Spleen (tissue), 11 donors: ENCODE results near the gene GNL1. TPM values are rescaled to one million over a fixed set of nuclear protein-coding genes. Genes with fewer than 3 reads are reported as not detected.
"Not testable (repeated sequence)": the region's sequence is repeated elsewhere in the genome, so short reads cannot be mapped to it uniquely, and the experiment has no call there.

Experiments
- DNase-seq: peaks from one replicate; pipeline ENCODE4 v3.0.0-alpha.2; 2020
- H3K27ac ChIP-seq, 8 donors: fragments of 200-600 bp; sonication (generic) in 7 of 8; 1 replicate in 4 of 8; 2 replicates in 4 of 8; pipeline versions ENCODE4 v1.5.0 to v1.8.0; 2016 to 2021; ENCODE audit warnings: inconsistent platforms in 4 of 8, mild to moderate bottlenecking in 4 of 8, moderate library complexity in 1 of 8
- H3K27me3 ChIP-seq, 7 donors: fragments of 200-600 bp; sonication (generic) in 6 of 7; replicated peaks in 1 of 7; 1 replicate in 4 of 7; 2 replicates in 3 of 7; pipeline versions ENCODE4 v1.5.0 to v1.8.0; 2016 to 2021; ENCODE audit warnings: inconsistent platforms in 3 of 7, mild to moderate bottlenecking in 1 of 7
- H3K36me3 ChIP-seq, 6 donors: fragments of 200-600 bp; sonication (generic) in 5 of 6; 1 replicate in 4 of 6; 2 replicates in 2 of 6; pipeline versions ENCODE4 v1.5.0 to v1.8.0; 2016 to 2021; ENCODE audit warnings: inconsistent platforms in 2 of 6
- H3K4me1 ChIP-seq, 6 donors: fragments of 200-600 bp; sonication (generic) in 5 of 6; 1 replicate in 3 of 6; 2 replicates in 3 of 6; pipeline versions ENCODE4 v1.5.0 to v1.8.0; 2016 to 2021; ENCODE audit warnings: inconsistent platforms in 3 of 6
- H3K4me3 ChIP-seq, 8 donors: fragments of 200-600 bp; sonication (generic) in 7 of 8; 1 replicate in 4 of 8; 2 replicates in 4 of 8; pipeline versions ENCODE4 v1.5.0 to v1.8.0; 2016 to 2021; ENCODE audit warnings: inconsistent platforms in 4 of 8, mild to moderate bottlenecking in 4 of 8, moderate library complexity in 2 of 8
- H3K9me3 ChIP-seq, 8 donors: fragments of 200-600 bp; sonication (generic) in 7 of 8; 1 replicate in 4 of 8; 2 replicates in 4 of 8; pipeline versions ENCODE4 v1.5.0 to v1.8.0; 2016 to 2021; ENCODE audit warnings: inconsistent platforms in 4 of 8
- POLR2A ChIP-seq, 3 donors: fragments of 450-650 bp; IDR thresholded peaks; one replicate each; pipeline ENCODE4 v1.5.1; 2017; ENCODE audit warnings: antibody characterized with exemption in 3 of 3, mild to moderate bottlenecking in 1 of 3
- POLR2AphosphoS5 ChIP-seq, 3 donors: sonication (generic); formaldehyde crosslinking; IDR thresholded peaks; one replicate each; pipeline ENCODE4 v1.5.1; 2017; ENCODE audit warnings: antibody characterized with exemption in 3 of 3
- WGBS, 5 donors: extraction: QIAGEN DNeasy Blood & Tissue Kit in 3 of 5; methylation state at CpG; one replicate each; pipeline versions ENCODE4 v1.1.5 to v1.1.7; 2013 to 2018; 5-methylcytosine and 5-hydroxymethylcytosine counted together
- intact Hi-C: fragments of 100-400 bp; cut with DNase I; formaldehyde crosslinking; loops from one replicate; pipeline ENCODE4 v1.15.0; 2023; ENCODE audit warnings: low total_unique reads
- polyA plus RNA-seq, 3 donors: library from polyadenylated mRNA; stranded (reverse); fragments of 200-250 nt; gene quantifications; one replicate each; pipeline ENCODE4 v1.2.1, GENCODE V29; 2013
- total RNA-seq, 7 donors: library from RNA; depleted of rRNA in 3 of 7; stranded (reverse); fragments of >200 nt in 3 of 7; fragmentation: NEBNext Ultra II Directional in 4 of 7; extraction: Animal tissue kit (Norgen Biotek cat#: 25700) in 4 of 7; gene quantifications; one replicate each; pipeline versions ENCODE4 v1.1.0 to v1.2.1, GENCODE V29; 2016 to 2021
- TF ChIP-seq, protein P1 (sequence below), 11 experiments: fragments of 200-600 bp in 7 of 11; fragments of 450-650 bp in 4 of 11; sonication (generic) in 4 of 11; IDR thresholded peaks in 8 of 11; conservative IDR thresholded peaks in 3 of 11; 1 replicate in 7 of 11; 2 replicates in 4 of 11; pipeline versions ENCODE4 v1.4.0 to v1.8.0; 2016 to 2021; ENCODE audit warnings: antibody characterized with exemption in 11 of 11, inconsistent platforms in 4 of 11, mild to moderate bottlenecking in 1 of 11
- donor health status: healthy with polysubstance abuse.
- donor health status: DM: no; HTN: no; CAD: no; lungs with moderate emphysema.
- donor health status: DM: no; HTN: no; CAD: no.
- donor health status: Bipolar disorder and iron deficiency.
- donor health status: healthy.
- donor health status: DM: no; HTN: no; CAD: no.
- donor health status: DM: yes; HTN: yes; CAD: no.

The GNL1 gene
- total and polyA plus RNA-seq, 10 donors, result 28.0 to 84.6 (median 50.6) TPM

DNA sequence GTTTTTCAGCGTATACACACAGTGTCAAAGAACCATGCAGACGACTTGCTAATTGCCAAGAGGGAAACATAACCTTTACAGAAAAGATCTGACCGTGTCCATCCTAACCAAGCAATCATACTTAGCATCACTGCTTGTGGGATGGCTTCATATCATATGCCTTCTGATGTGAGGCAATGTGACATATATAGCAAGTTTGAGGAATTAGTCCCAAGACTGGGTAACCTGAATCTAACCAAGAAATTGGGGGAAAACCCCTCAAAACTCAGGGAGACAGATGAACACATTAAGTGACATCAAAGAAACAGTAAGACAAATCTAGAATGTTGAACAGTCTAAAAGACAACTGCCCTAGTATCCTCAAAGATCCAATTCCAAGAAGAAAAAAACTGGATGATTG, 18.4 kb downstream of the GNL1 start:
- intact Hi-C loops, result no loop called here
- Histone ChIP-seq H3K4me1 (peaks cover 9 to 26% (median 18%) of the 10 kb centered on the region in 6 donors), H3K27ac (no peak overlapping the region), H3K36me3 (no peaks in the 10 kb centered on the region), H3K4me3 (no peak overlapping the region), H3K27me3 (no peaks in the 10 kb centered on the region), H3K9me3 (no peaks in the 10 kb centered on the region)
- no peak for TF ChIP-seq POLR2A (IDR thresholded peaks at IDR 0.05)
- TF ChIP-seq POLR2AphosphoS5 (IDR thresholded peaks at IDR 0.05), result no peak
- TF ChIP-seq, protein P1, sequence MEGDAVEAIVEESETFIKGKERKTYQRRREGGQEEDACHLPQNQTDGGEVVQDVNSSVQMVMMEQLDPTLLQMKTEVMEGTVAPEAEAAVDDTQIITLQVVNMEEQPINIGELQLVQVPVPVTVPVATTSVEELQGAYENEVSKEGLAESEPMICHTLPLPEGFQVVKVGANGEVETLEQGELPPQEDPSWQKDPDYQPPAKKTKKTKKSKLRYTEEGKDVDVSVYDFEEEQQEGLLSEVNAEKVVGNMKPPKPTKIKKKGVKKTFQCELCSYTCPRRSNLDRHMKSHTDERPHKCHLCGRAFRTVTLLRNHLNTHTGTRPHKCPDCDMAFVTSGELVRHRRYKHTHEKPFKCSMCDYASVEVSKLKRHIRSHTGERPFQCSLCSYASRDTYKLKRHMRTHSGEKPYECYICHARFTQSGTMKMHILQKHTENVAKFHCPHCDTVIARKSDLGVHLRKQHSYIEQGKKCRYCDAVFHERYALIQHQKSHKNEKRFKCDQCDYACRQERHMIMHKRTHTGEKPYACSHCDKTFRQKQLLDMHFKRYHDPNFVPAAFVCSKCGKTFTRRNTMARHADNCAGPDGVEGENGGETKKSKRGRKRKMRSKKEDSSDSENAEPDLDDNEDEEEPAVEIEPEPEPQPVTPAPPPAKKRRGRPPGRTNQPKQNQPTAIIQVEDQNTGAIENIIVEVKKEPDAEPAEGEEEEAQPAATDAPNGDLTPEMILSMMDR (IDR thresholded peaks at IDR 0.05 in 8 of 11, conservative IDR thresholded peaks at IDR 0.05 in 3 of 11), result no peak
- no peak for DNase-seq
- WGBS, 5 donors, result 86 to 96% (median 89%) methylated on average over 3 of the region's 3 CpGs

- intact Hi-C loops, result loop anchor here (5.0 kb wide), 1 partner anchor 41 kb away; no protein-coding TSS in a partner anchor
Observed at GRCh38 chr6:30533460-30534294, 22.6 kb downstream of the GNL1 start.

DNA sequence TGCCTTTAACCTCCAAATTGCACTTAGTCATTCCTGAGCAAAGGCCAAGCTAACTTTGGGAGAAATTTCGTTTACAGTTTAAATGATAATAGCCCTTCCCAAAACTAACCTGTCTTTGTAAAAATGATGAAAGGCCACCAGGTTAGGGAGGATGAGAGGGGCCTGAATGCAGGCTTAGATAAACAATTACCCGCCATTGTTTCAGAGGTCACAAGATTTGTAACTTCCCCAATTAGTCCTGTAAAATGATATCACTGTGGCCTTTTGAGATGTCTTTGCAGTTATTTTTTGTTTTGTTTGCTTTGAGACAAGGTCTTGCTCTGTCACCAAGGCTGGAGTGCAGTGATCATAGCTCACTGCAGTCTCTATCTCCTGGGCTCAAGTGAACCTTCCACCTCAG, 26.3 kb downstream of the GNL1 start:
- Histone ChIP-seq H3K4me3 (peak overlapping the region in 1 of 8 donors; percentile 30), H3K9me3 (no peaks in the 10 kb centered on the region), H3K27me3 (no peaks in the 10 kb centered on the region), H3K27ac (peak overlapping the region in 7 of 8 donors; percentile 66 to 90 (median 78)), H3K4me1 (peaks cover 14 to 67% (median 50%) of the 10 kb centered on the region in 6 donors), H3K36me3 (no peaks in the 10 kb centered on the region)
- DNase-seq, result no peak
- WGBS, 5 donors, result 22 to 76% (median 43%) methylated on average over 2 of the region's 2 CpGs
- TF ChIP-seq POLR2AphosphoS5 (IDR thresholded peaks at IDR 0.05), result no peak
- no peak for TF ChIP-seq POLR2A (IDR thresholded peaks at IDR 0.05)
- TF ChIP-seq, protein P1 (IDR thresholded peaks at IDR 0.05 in 8 of 11, conservative IDR thresholded peaks at IDR 0.05 in 3 of 11), result no peak
- intact Hi-C loops, result loop anchor here (5.0 kb wide), 1 partner anchor 38 kb away; no protein-coding TSS in a partner anchor

More at GRCh38 chr6:30533460-30534294, 22.6 kb downstream of the GNL1 start:
- peak overlapping the region in 3 of 8 donors; percentile 15 to 55 (median 37) for H3K4me3 ChIP-seq
- H3K27me3 ChIP-seq, result no peaks in the 10 kb centered on the region
- no peaks in the 10 kb centered on the region for H3K36me3 ChIP-seq
- 65 to 77% (median 75%) methylated on average over 15 of the region's 15 CpGs for WGBS, 5 donors
- no peaks in the 10 kb centered on the region for H3K9me3 ChIP-seq
- no peak for TF ChIP-seq POLR2AphosphoS5 (IDR thresholded peaks at IDR 0.05)
- TF ChIP-seq, protein P1 (IDR thresholded peaks at IDR 0.05 in 8 of 11, conservative IDR thresholded peaks at IDR 0.05 in 3 of 11), result no peak
- no peak for TF ChIP-seq POLR2A (IDR thresholded peaks at IDR 0.05)
- DNase-seq, result no peak
- peak overlapping the region in 5 of 8 donors; percentile 39 to 85 (median 76) for H3K27ac ChIP-seq
- peaks cover 9 to 47% (median 36%) of the 10 kb centered on the region in 6 donors for H3K4me1 ChIP-seq

- TF ChIP-seq POLR2AphosphoS5 (IDR thresholded peaks at IDR 0.05), result peak in 2 of 3 donors; percentile 11 to 38
- Histone ChIP-seq H3K4me1 (peaks cover 14 to 71% (median 50%) of the 10 kb centered on the region in 6 donors), H3K27ac (peak overlapping the region in 7 of 8 donors; percentile 66 to 90 (median 78)), H3K4me3 (peak overlapping the region in 1 of 8 donors; percentile 47)
- H3K27me3 ChIP-seq, intact Hi-C loops, H3K36me3 ChIP-seq, H3K9me3 ChIP-seq: not testable (repeated sequence)
- peak; percentile 85 for DNase-seq
- 64 to 76% (median 73%) methylated on average over 17 of the region's 17 CpGs for WGBS, 5 donors
Observed at GRCh38 chr6:30529349-30529875, 26.9 kb downstream of the GNL1 start.

- H3K4me3 ChIP-seq, intact Hi-C loops, H3K27me3 ChIP-seq, DNase-seq, H3K9me3 ChIP-seq, H3K36me3 ChIP-seq, H3K27ac ChIP-seq: not testable (repeated sequence)
- peaks cover 10 to 53% (median 33%) of the 10 kb centered on the region in 6 donors for H3K4me1 ChIP-seq
- 90 to 99% (median 97%) methylated on average over 3 of the region's 3 CpGs for WGBS, 5 donors
Observed at GRCh38 chr6:30526444-30526843, 29.8 kb downstream of the GNL1 start.

DNA sequence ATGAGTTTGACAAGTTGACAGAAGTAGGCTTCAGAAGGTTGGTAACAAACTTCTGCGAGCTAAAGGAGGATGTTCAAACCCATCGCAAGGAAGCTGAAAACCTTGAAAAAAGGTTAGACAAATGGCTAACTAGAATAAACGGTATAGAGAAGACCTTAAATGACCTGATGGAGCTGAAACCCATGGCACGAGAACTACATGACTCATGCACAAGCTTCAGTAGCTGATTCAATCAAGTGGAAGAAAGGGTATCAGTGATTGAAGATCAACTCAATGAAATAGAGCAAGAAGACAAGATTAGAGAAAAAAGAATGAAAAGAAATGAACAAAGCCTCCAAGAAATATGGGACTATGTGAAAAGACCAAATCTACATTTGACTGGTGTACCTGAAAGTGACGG, 34.3 kb downstream of the GNL1 start:
- WGBS, 5 donors, result 76 to 84% (median 79%) methylated on average over 5 of the region's 5 CpGs
- Histone ChIP-seq H3K9me3 (peaks cover 0 to 11% (median 9%) of the 10 kb centered on the region in 8 donors), H3K4me1 (peaks cover 0 to 20% (median 7%) of the 10 kb centered on the region in 6 donors)
- H3K4me3 ChIP-seq, H3K36me3 ChIP-seq, DNase-seq, H3K27me3 ChIP-seq, H3K27ac ChIP-seq, intact Hi-C loops: not testable (repeated sequence)

GRCh38 chr6:30521082-30521481, 35.2 kb downstream of the GNL1 start:
- DNase-seq, H3K4me3 ChIP-seq, H3K27me3 ChIP-seq, H3K36me3 ChIP-seq, intact Hi-C loops: not testable (repeated sequence)
- peaks cover 0 to 27% (median 11%) of the 10 kb centered on the region in 6 donors for H3K4me1 ChIP-seq
- peak overlapping the region in 3 of 8 donors; percentile 7 to 33 (median 27) for H3K27ac ChIP-seq
- 82 to 88% (median 85%) methylated on average over 3 to 7 of the region's 7 CpGs for WGBS, 5 donors
- H3K9me3 ChIP-seq, result peaks cover 0 to 11% (median 9%) of the 10 kb centered on the region in 8 donors
